ENCODE data around the gene DISC1.

DISC1 gene

GRCh38 chr1:231691618-231692259, 65.1 kb downstream of the DISC1 start:
- DNase-seq (ENCODE audit: low spot score), result no peak

DNA sequence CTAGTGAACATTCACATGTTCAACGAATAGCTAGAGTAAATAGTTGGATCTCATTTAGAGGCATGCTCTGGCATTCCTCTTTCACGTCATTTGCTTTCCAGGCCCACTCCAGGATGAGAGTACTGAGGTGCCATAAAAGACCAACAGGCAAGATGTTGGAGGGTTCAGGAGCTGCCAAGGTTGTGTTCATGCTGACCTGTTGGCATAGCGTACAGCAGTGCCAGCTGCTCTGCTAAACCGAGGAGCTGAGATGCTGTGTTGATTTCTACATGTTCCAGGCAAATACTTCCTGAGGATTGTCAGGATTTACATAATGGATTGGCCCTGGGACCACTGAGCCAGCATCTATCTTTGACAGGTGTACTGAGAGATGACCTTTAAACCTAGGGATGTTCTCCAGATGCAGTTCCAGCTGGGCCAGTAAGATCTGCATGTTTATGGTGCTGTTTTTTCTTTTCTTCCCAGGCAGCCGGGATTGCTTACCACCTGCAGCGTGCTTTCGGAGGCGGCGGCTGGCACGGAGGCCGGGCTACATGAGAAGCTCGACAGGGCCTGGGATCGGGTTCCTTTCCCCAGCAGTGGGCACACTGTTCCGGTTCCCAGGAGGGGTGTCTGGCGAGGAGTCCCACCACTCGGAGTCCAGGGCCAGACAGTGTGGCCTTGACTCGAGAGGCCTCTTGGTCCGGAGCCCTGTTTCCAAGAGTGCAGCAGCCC, 66.9 kb downstream of the DISC1 start:
- TF ChIP-seq, protein P1, sequence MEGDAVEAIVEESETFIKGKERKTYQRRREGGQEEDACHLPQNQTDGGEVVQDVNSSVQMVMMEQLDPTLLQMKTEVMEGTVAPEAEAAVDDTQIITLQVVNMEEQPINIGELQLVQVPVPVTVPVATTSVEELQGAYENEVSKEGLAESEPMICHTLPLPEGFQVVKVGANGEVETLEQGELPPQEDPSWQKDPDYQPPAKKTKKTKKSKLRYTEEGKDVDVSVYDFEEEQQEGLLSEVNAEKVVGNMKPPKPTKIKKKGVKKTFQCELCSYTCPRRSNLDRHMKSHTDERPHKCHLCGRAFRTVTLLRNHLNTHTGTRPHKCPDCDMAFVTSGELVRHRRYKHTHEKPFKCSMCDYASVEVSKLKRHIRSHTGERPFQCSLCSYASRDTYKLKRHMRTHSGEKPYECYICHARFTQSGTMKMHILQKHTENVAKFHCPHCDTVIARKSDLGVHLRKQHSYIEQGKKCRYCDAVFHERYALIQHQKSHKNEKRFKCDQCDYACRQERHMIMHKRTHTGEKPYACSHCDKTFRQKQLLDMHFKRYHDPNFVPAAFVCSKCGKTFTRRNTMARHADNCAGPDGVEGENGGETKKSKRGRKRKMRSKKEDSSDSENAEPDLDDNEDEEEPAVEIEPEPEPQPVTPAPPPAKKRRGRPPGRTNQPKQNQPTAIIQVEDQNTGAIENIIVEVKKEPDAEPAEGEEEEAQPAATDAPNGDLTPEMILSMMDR (IDR thresholded peaks at IDR 0.05; ENCODE audit: extremely low read depth, missing control alignments), result no peak
- DNase-seq (ENCODE audit: low spot score), result no peak

More at GRCh38 chr1:231691618-231692259, 65.1 kb downstream of the DISC1 start:
- TF ChIP-seq, protein P1 (IDR thresholded peaks at IDR 0.05; ENCODE audit: extremely low read depth, missing control alignments), result no peak

DNA sequence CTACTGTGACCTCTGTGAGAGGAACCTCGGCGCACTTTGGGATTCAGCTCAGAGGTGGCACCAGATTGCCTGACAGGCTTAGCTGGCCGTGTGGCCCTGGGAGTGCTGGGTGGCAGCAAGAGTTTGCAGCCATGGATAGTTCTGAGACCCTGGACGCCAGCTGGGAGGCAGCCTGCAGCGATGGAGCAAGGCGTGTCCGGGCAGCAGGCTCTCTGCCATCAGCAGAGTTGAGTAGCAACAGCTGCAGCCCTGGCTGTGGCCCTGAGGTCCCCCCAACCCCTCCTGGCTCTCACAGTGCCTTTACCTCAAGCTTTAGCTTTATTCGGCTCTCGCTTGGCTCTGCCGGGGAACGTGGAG, 67.5 kb downstream of the DISC1 start:
- TF ChIP-seq, protein P1 (IDR thresholded peaks at IDR 0.05; ENCODE audit: extremely low read depth, missing control alignments), result no peak

DNA sequence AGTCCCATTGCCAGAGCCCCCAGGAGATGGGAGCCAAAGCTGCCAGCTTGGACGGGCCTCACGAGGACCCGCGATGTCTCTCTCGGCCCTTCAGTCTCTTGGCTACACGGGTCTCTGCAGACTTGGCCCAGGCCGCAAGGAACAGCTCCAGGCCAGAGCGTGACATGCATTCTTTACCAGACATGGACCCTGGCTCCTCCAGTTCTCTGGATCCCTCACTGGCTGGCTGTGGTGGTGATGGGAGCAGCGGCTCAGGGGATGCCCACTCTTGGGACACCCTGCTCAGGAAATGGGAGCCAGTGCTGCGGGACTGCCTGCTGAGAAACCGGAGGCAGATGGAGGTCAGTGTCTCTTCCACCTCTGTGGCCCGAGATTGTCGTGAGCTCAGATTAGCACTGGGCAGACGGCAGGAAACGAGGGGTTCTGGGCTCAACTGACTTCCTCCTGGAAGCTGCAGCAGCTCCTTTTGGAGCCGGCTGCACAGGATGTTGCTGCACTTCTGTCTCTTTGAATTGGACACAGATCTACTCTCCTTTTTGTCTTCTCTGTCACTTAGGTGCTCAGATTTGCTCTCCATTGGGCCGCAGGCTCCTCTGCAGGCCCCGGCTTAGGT, 68.0 kb downstream of the DISC1 start:
- DNase-seq (ENCODE audit: low spot score), result no peak
- TF ChIP-seq, protein P1 (IDR thresholded peaks at IDR 0.05; ENCODE audit: extremely low read depth, missing control alignments), result no peak

More for the DNA sequence above, 67.5 kb downstream of the DISC1 start:
- no peak for DNase-seq (ENCODE audit: low spot score)

- DNase-seq (ENCODE audit: low spot score), result no peak
- TF ChIP-seq, protein P1 (IDR thresholded peaks at IDR 0.05; ENCODE audit: extremely low read depth, missing control alignments), result no peak
Observed at GRCh38 chr1:231695439-231696255, 69.1 kb downstream of the DISC1 start.

GRCh38 chr1:231699784-231700183, 73.2 kb downstream of the DISC1 start:
- TF ChIP-seq, protein P1 (IDR thresholded peaks at IDR 0.05; ENCODE audit: extremely low read depth, missing control alignments), result no peak
- DNase-seq (ENCODE audit: low spot score), result no peak

Measured in GM20000 (cell line).